ENCODE measurements around the gene COL18A1.

COL18A1 gene

GRCh38 chr21:45523411-45524101, 118.6 kb downstream of the COL18A1 start:
- Histone ChIP-seq H3K4me2 (ENCODE audit: low read depth, low read length, poor library complexity, severe bottlenecking) (no peak overlapping the region), H3K9ac (ENCODE audit: low read depth, low read length, poor library complexity, severe bottlenecking) (no peak overlapping the region), H4K20me1 (ENCODE audit: insufficient read depth, low read length, poor library complexity, severe bottlenecking) (no peaks in the 10 kb centered on the region), H3K9me3 (ENCODE audit: insufficient read depth, low read depth, low read length) (peaks cover 27% of the 10 kb centered on the region), H3K4me3 (ENCODE audit: low read length, poor library complexity, severe bottlenecking) (no peak overlapping the region), H3F3A (ENCODE audit: low read depth) (no peaks in the 10 kb centered on the region), H3K79me2 (ENCODE audit: insufficient read depth, low read length) (no peaks in the 10 kb centered on the region), H3K27me3 (ENCODE audit: insufficient read depth, low read length, poor library complexity, severe bottlenecking) (no peaks in the 10 kb centered on the region), H3K4me1 (ENCODE audit: insufficient read depth, low read length, poor library complexity, severe bottlenecking) (no peaks in the 10 kb centered on the region), H3K9me2 (replicated peaks; ENCODE audit: low read depth, low read length) (no peaks in the 10 kb centered on the region), H3K36me3 (ENCODE audit: insufficient read depth, low read length) (peaks cover 45% of the 10 kb centered on the region), H2AFZ (ENCODE audit: low read length) (no peak overlapping the region)
- no peak for TF ChIP-seq EZH2phosphoT487 (IDR thresholded peaks at IDR 0.05; ENCODE audit: borderline replicate concordance)

- no peaks in the 10 kb centered on the region for H3K79me2 ChIP-seq (ENCODE audit: insufficient read depth, low read length)
- no peaks in the 10 kb centered on the region for H3K27me3 ChIP-seq (ENCODE audit: insufficient read depth, low read length, poor library complexity, severe bottlenecking)
- H3K4me3 ChIP-seq (ENCODE audit: low read length, poor library complexity, severe bottlenecking): no peak overlapping the region
- no peaks in the 10 kb centered on the region for H3K9me2 ChIP-seq (replicated peaks; ENCODE audit: low read depth, low read length)
- no peak overlapping the region for H2AFZ ChIP-seq (ENCODE audit: low read length)
- no peaks in the 10 kb centered on the region for H4K20me1 ChIP-seq (ENCODE audit: insufficient read depth, low read length, poor library complexity, severe bottlenecking)
- H3K9ac ChIP-seq (ENCODE audit: low read depth, low read length, poor library complexity, severe bottlenecking): no peak overlapping the region
- TF ChIP-seq CTCF (conservative IDR thresholded peaks at IDR 0.05; ENCODE audit: low read length) (no peak), EZH2phosphoT487 (IDR thresholded peaks at IDR 0.05; ENCODE audit: borderline replicate concordance) (no peak)
- H3K4me1 ChIP-seq (ENCODE audit: insufficient read depth, low read length, poor library complexity, severe bottlenecking): no peaks in the 10 kb centered on the region
- peaks cover 50% of the 10 kb centered on the region for H3K36me3 ChIP-seq (ENCODE audit: insufficient read depth, low read length)
- H3K9me3 ChIP-seq (ENCODE audit: insufficient read depth, low read depth, low read length): peaks cover 15% of the 10 kb centered on the region
- H3F3A ChIP-seq (ENCODE audit: low read depth): no peaks in the 10 kb centered on the region
- no peak overlapping the region for H3K4me2 ChIP-seq (ENCODE audit: low read depth, low read length, poor library complexity, severe bottlenecking)
Measured at GRCh38 chr21:45524756-45525152, 119.8 kb downstream of the COL18A1 start.

GRCh38 chr21:45525153-45525909, 120.4 kb downstream of the COL18A1 start:
- TF ChIP-seq EZH2phosphoT487 (IDR thresholded peaks at IDR 0.05; ENCODE audit: borderline replicate concordance) (no peak), CTCF (conservative IDR thresholded peaks at IDR 0.05; ENCODE audit: low read length) (no peak)
- H3K36me3 ChIP-seq (ENCODE audit: insufficient read depth, low read length): peaks cover 50% of the 10 kb centered on the region; the same call in 1 of the 2 replicates

More at GRCh38 chr21:45525153-45525909, 120.4 kb downstream of the COL18A1 start:
- no peak overlapping the region for H3K4me2 ChIP-seq (ENCODE audit: low read depth, low read length, poor library complexity, severe bottlenecking)
- no peaks in the 10 kb centered on the region for H4K20me1 ChIP-seq (ENCODE audit: insufficient read depth, low read length, poor library complexity, severe bottlenecking)
- H3K9ac ChIP-seq (ENCODE audit: low read depth, low read length, poor library complexity, severe bottlenecking): no peak overlapping the region
- H3K9me2 ChIP-seq (replicated peaks; ENCODE audit: low read depth, low read length): no peaks in the 10 kb centered on the region
- no peaks in the 10 kb centered on the region for H3K4me1 ChIP-seq (ENCODE audit: insufficient read depth, low read length, poor library complexity, severe bottlenecking)
- H3K4me3 ChIP-seq (ENCODE audit: low read length, poor library complexity, severe bottlenecking): no peak overlapping the region
- no peak overlapping the region for H2AFZ ChIP-seq (ENCODE audit: low read length)
- peaks cover 10% of the 10 kb centered on the region for H3K9me3 ChIP-seq (ENCODE audit: insufficient read depth, low read depth, low read length)
- H3K79me2 ChIP-seq (ENCODE audit: insufficient read depth, low read length): no peaks in the 10 kb centered on the region
- no peaks in the 10 kb centered on the region for H3F3A ChIP-seq (ENCODE audit: low read depth)
- no peaks in the 10 kb centered on the region for H3K27me3 ChIP-seq (ENCODE audit: insufficient read depth, low read length, poor library complexity, severe bottlenecking)

Measured in Loucy (cell line).